ENCODE data around the gene PDE3A.

The PDE3A gene

GRCh38 chr12:20442322-20442721 lies 74.0 kb downstream of the PDE3A start:
- H3K9ac ChIP-seq (ENCODE audit: low read length in 2 of 2) = no peak overlapping the region
- H3K9me3 ChIP-seq (ENCODE audit: control insufficient read depth in 2 of 2, low read length in 2 of 2) = no peaks in the 10 kb centered on the region
- H3K4me3 ChIP-seq (ENCODE audit: low read length in 2 of 2) = no peak overlapping the region
- H3K27me3 ChIP-seq (ENCODE audit: control insufficient read depth in 1 of 2, insufficient read depth in 2 of 2, low read length in 2 of 2) = no peaks in the 10 kb centered on the region
- peaks cover 11% of the 10 kb centered on the region for H3K4me1 ChIP-seq (ENCODE audit: control insufficient read depth, insufficient read depth, low read length)
- no peak overlapping the region for H3K27ac ChIP-seq (ENCODE audit: low read length)
- H3K36me3 ChIP-seq (ENCODE audit: control insufficient read depth in 2 of 2, insufficient read depth in 2 of 2, low read length in 2 of 2) = no peaks in the 10 kb centered on the region

DNA sequence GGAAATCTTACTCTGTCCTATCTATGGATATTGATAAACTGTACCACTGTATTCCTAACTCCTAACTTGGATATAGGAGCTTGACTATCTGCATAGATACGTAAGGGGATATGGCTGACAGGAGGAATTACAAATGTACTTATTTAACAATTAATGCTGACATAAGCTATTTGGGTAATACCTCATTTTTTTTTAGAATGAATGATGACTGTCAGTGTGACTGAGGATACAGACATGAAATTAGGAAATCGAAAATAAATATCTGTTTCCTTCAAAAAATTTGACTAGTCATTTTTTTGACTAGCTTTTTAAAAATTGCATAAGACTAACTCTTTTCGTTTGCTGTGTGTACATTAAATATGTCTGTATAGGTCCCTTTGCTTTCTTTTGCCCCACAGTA lies 74.9 kb downstream of the PDE3A start:
- no peaks in the 10 kb centered on the region for H3K27me3 ChIP-seq (ENCODE audit: control insufficient read depth in 1 of 2, insufficient read depth in 2 of 2, low read length in 2 of 2)
- no peaks in the 10 kb centered on the region for H3K9me3 ChIP-seq (ENCODE audit: control insufficient read depth in 2 of 2, low read length in 2 of 2)
- no peaks in the 10 kb centered on the region for H3K36me3 ChIP-seq (ENCODE audit: control insufficient read depth in 2 of 2, insufficient read depth in 2 of 2, low read length in 2 of 2)
- no peak overlapping the region for H3K9ac ChIP-seq (ENCODE audit: low read length in 2 of 2)
- no peak overlapping the region for H3K4me3 ChIP-seq (ENCODE audit: low read length in 2 of 2)
- H3K27ac ChIP-seq (ENCODE audit: low read length) = no peak overlapping the region
- H3K4me1 ChIP-seq (ENCODE audit: control insufficient read depth, insufficient read depth, low read length) = peaks cover 11% of the 10 kb centered on the region

GRCh38 chr12:20443792-20444191 lies 75.5 kb downstream of the PDE3A start:
- Histone ChIP-seq H3K27me3 (ENCODE audit: control insufficient read depth in 1 of 2, insufficient read depth in 2 of 2, low read length in 2 of 2) (no peaks in the 10 kb centered on the region), H3K9me3 (ENCODE audit: control insufficient read depth in 2 of 2, low read length in 2 of 2) (no peaks in the 10 kb centered on the region), H3K27ac (ENCODE audit: low read length) (no peak overlapping the region), H3K4me3 (ENCODE audit: low read length in 2 of 2) (no peak overlapping the region), H3K9ac (ENCODE audit: low read length in 2 of 2) (no peak overlapping the region), H3K36me3 (ENCODE audit: control insufficient read depth in 2 of 2, insufficient read depth in 2 of 2, low read length in 2 of 2) (no peaks in the 10 kb centered on the region), H3K4me1 (ENCODE audit: control insufficient read depth, insufficient read depth, low read length) (peaks cover 11% of the 10 kb centered on the region)

DNA sequence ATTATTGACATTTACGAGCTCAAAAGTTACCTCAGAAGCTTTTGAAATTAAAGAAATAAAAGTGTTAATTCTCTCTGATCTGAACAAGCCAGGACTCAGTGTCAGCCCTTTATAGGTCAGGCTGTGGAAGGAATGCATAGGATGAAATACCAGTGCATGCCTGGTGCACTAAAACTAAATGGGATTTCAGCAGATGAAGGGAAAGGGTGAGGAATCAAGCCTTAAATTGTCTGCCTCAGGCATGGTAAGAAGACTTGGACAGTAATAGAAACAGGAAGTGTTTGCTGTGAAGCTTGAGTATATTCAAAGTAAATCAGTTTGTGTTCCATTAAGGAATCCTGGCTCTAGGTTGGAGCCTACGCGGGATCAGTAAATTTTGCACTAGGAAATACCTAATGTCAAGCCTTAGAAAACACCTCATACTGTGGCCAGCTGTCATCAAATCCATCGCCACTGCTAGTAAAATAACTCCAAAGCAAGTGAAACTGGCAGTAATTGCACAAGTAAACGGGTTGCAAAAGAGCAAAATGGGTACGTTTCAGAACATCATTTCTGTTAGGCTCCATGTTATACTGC lies 76.3 kb downstream of the PDE3A start:
- no peak overlapping the region for H3K9ac ChIP-seq (ENCODE audit: low read length in 2 of 2)
- peaks cover 12% of the 10 kb centered on the region for H3K4me1 ChIP-seq (ENCODE audit: control insufficient read depth, insufficient read depth, low read length)
- no peaks in the 10 kb centered on the region for H3K9me3 ChIP-seq (ENCODE audit: control insufficient read depth in 2 of 2, low read length in 2 of 2)
- H3K27me3 ChIP-seq (ENCODE audit: control insufficient read depth in 1 of 2, insufficient read depth in 2 of 2, low read length in 2 of 2) = no peaks in the 10 kb centered on the region
- H3K4me3 ChIP-seq (ENCODE audit: low read length in 2 of 2) = no peak overlapping the region
- no peak overlapping the region for H3K27ac ChIP-seq (ENCODE audit: low read length)
- no peaks in the 10 kb centered on the region for H3K36me3 ChIP-seq (ENCODE audit: control insufficient read depth in 2 of 2, insufficient read depth in 2 of 2, low read length in 2 of 2)

GRCh38 chr12:20445687-20446086 lies 77.3 kb downstream of the PDE3A start:
- Histone ChIP-seq H3K4me1 (ENCODE audit: control insufficient read depth, insufficient read depth, low read length) (peaks cover 13% of the 10 kb centered on the region), H3K9ac (ENCODE audit: low read length in 2 of 2) (no peak overlapping the region), H3K9me3 (ENCODE audit: control insufficient read depth in 2 of 2, low read length in 2 of 2) (no peaks in the 10 kb centered on the region), H3K27me3 (ENCODE audit: control insufficient read depth in 1 of 2, insufficient read depth in 2 of 2, low read length in 2 of 2) (no peaks in the 10 kb centered on the region), H3K4me3 (ENCODE audit: low read length in 2 of 2) (no peak overlapping the region), H3K36me3 (ENCODE audit: control insufficient read depth in 2 of 2, insufficient read depth in 2 of 2, low read length in 2 of 2) (no peaks in the 10 kb centered on the region), H3K27ac (ENCODE audit: low read length) (no peak overlapping the region)

GRCh38 chr12:20446836-20447235 lies 78.5 kb downstream of the PDE3A start:
- Histone ChIP-seq H3K4me3 (ENCODE audit: low read length in 2 of 2) (no peak overlapping the region), H3K4me1 (ENCODE audit: control insufficient read depth, insufficient read depth, low read length) (peaks cover 13% of the 10 kb centered on the region), H3K27me3 (ENCODE audit: control insufficient read depth in 1 of 2, insufficient read depth in 2 of 2, low read length in 2 of 2) (no peaks in the 10 kb centered on the region), H3K9ac (ENCODE audit: low read length in 2 of 2) (no peak overlapping the region), H3K27ac (ENCODE audit: low read length) (no peak overlapping the region), H3K36me3 (ENCODE audit: control insufficient read depth in 2 of 2, insufficient read depth in 2 of 2, low read length in 2 of 2) (no peaks in the 10 kb centered on the region), H3K9me3 (ENCODE audit: control insufficient read depth in 2 of 2, low read length in 2 of 2) (no peaks in the 10 kb centered on the region)

- H3K4me1 ChIP-seq (ENCODE audit: control insufficient read depth, insufficient read depth, low read length) = peaks cover 13% of the 10 kb centered on the region
- H3K9ac ChIP-seq (ENCODE audit: low read length in 2 of 2) = no peak overlapping the region
- peaks cover 0 to under 1% of the 10 kb centered on the region in 2 donors for H3K36me3 ChIP-seq (ENCODE audit: control insufficient read depth in 2 of 2, insufficient read depth in 2 of 2, low read length in 2 of 2)
- no peak overlapping the region for H3K4me3 ChIP-seq (ENCODE audit: low read length in 2 of 2)
- H3K27me3 ChIP-seq (ENCODE audit: control insufficient read depth in 1 of 2, insufficient read depth in 2 of 2, low read length in 2 of 2) = no peaks in the 10 kb centered on the region
- H3K9me3 ChIP-seq (ENCODE audit: control insufficient read depth in 2 of 2, low read length in 2 of 2) = no peaks in the 10 kb centered on the region
- H3K27ac ChIP-seq (ENCODE audit: low read length) = no peak overlapping the region
Observed at GRCh38 chr12:20448781-20449180, 80.4 kb downstream of the PDE3A start.

DNA sequence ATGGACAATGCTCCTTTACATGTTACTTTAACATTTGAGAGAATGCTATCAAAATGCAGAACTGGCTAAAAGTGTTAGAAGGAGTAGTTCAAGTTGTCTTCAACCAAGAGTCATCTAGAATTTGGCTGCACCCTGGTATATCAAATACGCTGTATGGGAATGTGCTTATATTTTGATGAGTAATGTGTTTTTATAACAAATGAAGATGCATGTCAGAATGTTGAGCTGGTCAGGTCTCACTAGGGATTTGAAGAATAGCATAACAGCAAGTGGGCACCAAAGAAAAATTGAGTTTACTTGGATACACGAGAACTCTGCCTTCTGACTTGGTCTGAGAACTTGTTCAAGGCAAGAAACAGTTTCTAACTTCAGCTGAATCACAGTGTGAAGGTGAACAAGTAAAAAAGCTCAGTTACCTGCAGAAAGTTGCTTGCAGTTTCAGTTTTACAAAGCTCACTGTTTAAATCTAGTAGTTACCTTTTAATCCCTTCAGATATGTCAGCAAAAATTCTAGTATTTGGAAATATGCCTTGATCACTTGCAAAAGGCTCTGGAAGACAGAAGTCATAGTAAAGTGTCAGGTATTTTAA lies 82.3 kb downstream of the PDE3A start:
- H3K27ac ChIP-seq (ENCODE audit: low read length) = no peak overlapping the region
- H3K4me3 ChIP-seq (ENCODE audit: low read length in 2 of 2) = no peak overlapping the region
- H3K27me3 ChIP-seq (ENCODE audit: control insufficient read depth in 1 of 2, insufficient read depth in 2 of 2, low read length in 2 of 2) = no peaks in the 10 kb centered on the region
- H3K9ac ChIP-seq (ENCODE audit: low read length in 2 of 2) = no peak overlapping the region
- H3K36me3 ChIP-seq (ENCODE audit: control insufficient read depth in 2 of 2, insufficient read depth in 2 of 2, low read length in 2 of 2) = peaks cover 0 to 2% of the 10 kb centered on the region in 2 donors
- peaks cover 7% of the 10 kb centered on the region for H3K4me1 ChIP-seq (ENCODE audit: control insufficient read depth, insufficient read depth, low read length)
- no peaks in the 10 kb centered on the region for H3K9me3 ChIP-seq (ENCODE audit: control insufficient read depth in 2 of 2, low read length in 2 of 2)

DNA sequence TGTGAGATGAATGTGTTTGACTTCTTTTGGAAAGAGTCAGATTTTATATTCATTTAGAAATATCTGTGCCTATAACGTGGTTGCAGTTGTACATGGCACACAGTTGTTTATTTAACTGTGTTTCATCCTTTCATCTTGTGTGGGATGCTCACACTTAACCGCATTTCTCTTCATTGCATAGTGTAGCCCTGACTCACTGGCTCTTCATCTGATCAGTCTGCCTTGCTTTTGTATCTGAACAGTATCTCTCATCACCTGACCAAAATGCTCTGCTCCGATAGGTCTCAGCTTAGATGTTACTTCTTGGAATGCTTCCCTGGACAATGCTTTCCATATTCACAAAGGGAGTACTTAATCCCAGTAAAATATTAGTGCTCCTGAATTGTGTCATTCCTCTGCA lies 83.4 kb downstream of the PDE3A start:
- peaks cover 0 to 2% of the 10 kb centered on the region in 2 donors for H3K36me3 ChIP-seq (ENCODE audit: control insufficient read depth in 2 of 2, insufficient read depth in 2 of 2, low read length in 2 of 2)
- no peak overlapping the region for H3K4me3 ChIP-seq (ENCODE audit: low read length in 2 of 2)
- no peaks in the 10 kb centered on the region for H3K9me3 ChIP-seq (ENCODE audit: control insufficient read depth in 2 of 2, low read length in 2 of 2)
- no peak overlapping the region for H3K27ac ChIP-seq (ENCODE audit: low read length)
- peaks cover 3% of the 10 kb centered on the region for H3K4me1 ChIP-seq (ENCODE audit: control insufficient read depth, insufficient read depth, low read length)
- no peaks in the 10 kb centered on the region for H3K27me3 ChIP-seq (ENCODE audit: control insufficient read depth in 1 of 2, insufficient read depth in 2 of 2, low read length in 2 of 2)
- H3K9ac ChIP-seq (ENCODE audit: low read length in 2 of 2) = no peak overlapping the region

GRCh38 chr12:20452496-20453010 lies 84.2 kb downstream of the PDE3A start:
- H3K27me3 ChIP-seq (ENCODE audit: control insufficient read depth in 1 of 2, insufficient read depth in 2 of 2, low read length in 2 of 2) = no peaks in the 10 kb centered on the region
- H3K27ac ChIP-seq (ENCODE audit: low read length) = no peak overlapping the region
- no peaks in the 10 kb centered on the region for H3K9me3 ChIP-seq (ENCODE audit: control insufficient read depth in 2 of 2, low read length in 2 of 2)
- no peak overlapping the region for H3K4me3 ChIP-seq (ENCODE audit: low read length in 2 of 2)
- no peak overlapping the region for H3K9ac ChIP-seq (ENCODE audit: low read length in 2 of 2)
- H3K36me3 ChIP-seq (ENCODE audit: control insufficient read depth in 2 of 2, insufficient read depth in 2 of 2, low read length in 2 of 2) = peaks cover 0 to 2% of the 10 kb centered on the region in 2 donors
- H3K4me1 ChIP-seq (ENCODE audit: control insufficient read depth, insufficient read depth, low read length) = peaks cover 3% of the 10 kb centered on the region

- Histone ChIP-seq H3K27ac (ENCODE audit: low read length) (no peak overlapping the region), H3K36me3 (ENCODE audit: control insufficient read depth in 2 of 2, insufficient read depth in 2 of 2, low read length in 2 of 2) (peaks cover 0 to 2% of the 10 kb centered on the region in 2 donors), H3K27me3 (ENCODE audit: control insufficient read depth in 1 of 2, insufficient read depth in 2 of 2, low read length in 2 of 2) (no peaks in the 10 kb centered on the region), H3K9ac (ENCODE audit: low read length in 2 of 2) (no peak overlapping the region), H3K9me3 (ENCODE audit: control insufficient read depth in 2 of 2, low read length in 2 of 2) (no peaks in the 10 kb centered on the region), H3K4me1 (ENCODE audit: control insufficient read depth, insufficient read depth, low read length) (peaks cover 3% of the 10 kb centered on the region), H3K4me3 (ENCODE audit: low read length in 2 of 2) (no peak overlapping the region)
Observed at GRCh38 chr12:20453756-20454310, 85.5 kb downstream of the PDE3A start.

Measured in stomach smooth muscle (tissue), 2 donors.